IMR-90 (cell line): ENCODE measurements around the gene KLHL33. TPM values are rescaled to one million over a fixed set of nuclear protein-coding genes. Genes with fewer than 3 reads are reported as not detected.

ENCODE experiments used
- ATAC-seq: fragments of 200-7000 bp; cut with Tn5 transposase; 2 replicates; pipeline ENCODE4 v1.9.1; 2020; ENCODE audit warnings: low read depth, mild to moderate bottlenecking, moderate library complexity
- BruUV-seq: library from RNA; stranded (reverse); fragments of 400-500 nt; replicated peaks from 2 replicates; lab custom pipeline; 2021; lab: Mats Ljungman, UMichigan
- CTCF ChIA-PET: fragments of 300-600 bp; formaldehyde crosslinking; extraction: SDS; loops from one replicate; lab custom pipeline; 2021; ENCODE audit warnings: antibody characterized with exemption; lab: Yijun Ruan, JAX
- POLR2A ChIA-PET: fragments of 300-600 bp; sonication (Branson Sonifier 250); formaldehyde crosslinking; loops from one replicate; lab custom pipeline; 2022; ENCODE audit warnings: antibody characterized with exemption; ENCODE audit not compliant: unreplicated experiment; lab: Charles Lee
- DNase-seq: peaks from one replicate; pipeline ENCODE4 v3.0.0; 2013
- H2AFZ ChIP-seq: replicated peaks from 2 replicates; pipeline ENCODE3; 2013; ENCODE audit warnings: low read length, mild to moderate bottlenecking; ENCODE audit not compliant: poor library complexity
- H2AK5ac ChIP-seq: 2 replicates; pipeline ENCODE4 v1.6.1; 2013; ENCODE audit warnings: low read depth, low read length, inconsistent platforms
- H2AK9ac ChIP-seq: replicated peaks from 2 replicates; pipeline ENCODE3; 2013; ENCODE audit warnings: mild to moderate bottlenecking, low read depth, low read length, moderate library complexity; ENCODE audit not compliant: poor library complexity
- H2BK120ac ChIP-seq: 2 replicates; pipeline ENCODE4 v1.6.1; 2013; ENCODE audit warnings: low read depth, low read length, inconsistent platforms
- H2BK15ac ChIP-seq: 3 replicates; pipeline ENCODE4 v1.6.1; 2013; ENCODE audit warnings: low read depth, low read length, inconsistent platforms
- H2BK20ac ChIP-seq: 2 replicates; pipeline ENCODE4 v1.6.1; 2013; ENCODE audit warnings: low read depth, mild to moderate bottlenecking, inconsistent platforms, low read length, moderate library complexity
- H2BK5ac ChIP-seq: 2 replicates; pipeline ENCODE4 v1.6.1; 2013; ENCODE audit warnings: mild to moderate bottlenecking, low read depth, low read length, inconsistent platforms; ENCODE audit not compliant: poor library complexity, severe bottlenecking
- H3K14ac ChIP-seq: replicated peaks from 2 replicates; pipeline ENCODE4 v1.6.1; 2013; ENCODE audit warnings: low read depth, low read length, inconsistent platforms
- H3K18ac ChIP-seq: 2 replicates; pipeline ENCODE4 v1.6.1; 2013; ENCODE audit warnings: low read depth, low read length, control low read depth
- H3K23ac ChIP-seq: 2 replicates; pipeline ENCODE4 v1.6.1; 2013; ENCODE audit warnings: low read depth, low read length, inconsistent platforms
- H3K27ac ChIP-seq: 2 replicates; pipeline ENCODE4 v1.5.1; 2013; ENCODE audit warnings: mild to moderate bottlenecking, control low read depth, low read length; ENCODE audit not compliant: insufficient read depth
- H3K27me3 ChIP-seq: 2 replicates; pipeline ENCODE4 v1.6.1; 2013; ENCODE audit warnings: low read length; ENCODE audit not compliant: control insufficient read depth, insufficient read depth
- H3K36me3 ChIP-seq: 2 replicates; pipeline ENCODE4 v1.6.1; 2013; ENCODE audit warnings: low read length, mixed read lengths; ENCODE audit not compliant: control insufficient read depth, insufficient read depth
- H3K4ac ChIP-seq: 2 replicates; pipeline ENCODE4 v1.6.1; 2013; ENCODE audit warnings: low read depth, low read length, inconsistent platforms
- H3K4me1 ChIP-seq: 2 replicates; pipeline ENCODE4 v1.6.1; 2013; ENCODE audit warnings: low read length, mixed read lengths; ENCODE audit not compliant: control insufficient read depth, insufficient read depth
- H3K4me2 ChIP-seq: 2 replicates; pipeline ENCODE4 v1.6.1; 2013; ENCODE audit warnings: low read depth, mild to moderate bottlenecking, control low read depth, low read length, moderate library complexity
- H3K4me3 ChIP-seq: 2 replicates; pipeline ENCODE4 v1.5.1; 2013; ENCODE audit warnings: low read depth, mild to moderate bottlenecking, control low read depth, low read length, moderate library complexity; ENCODE audit not compliant: insufficient read depth
- H3K56ac ChIP-seq: 2 replicates; pipeline ENCODE4 v1.6.1; 2013; ENCODE audit warnings: low read length, inconsistent platforms; ENCODE audit not compliant: insufficient read depth; ENCODE audit errors: extremely low read depth
- H3K79me1 ChIP-seq, 2 experiments: 2 replicates each; pipeline ENCODE4 v1.6.1; 2013; ENCODE audit warnings: low read length in 2 of 2, inconsistent platforms in 1 of 2, low read depth in 1 of 2
- H3K9ac ChIP-seq: 2 replicates; pipeline ENCODE4 v1.6.1; 2013; ENCODE audit warnings: low read depth, low read length, control low read depth
- H3K9me1 ChIP-seq: 2 replicates; pipeline ENCODE4 v1.6.1; 2013; ENCODE audit warnings: low read length, inconsistent platforms; ENCODE audit not compliant: insufficient read depth
- H3K9me3 ChIP-seq: 2 replicates; pipeline ENCODE4 v1.6.1; 2013; ENCODE audit warnings: low read length; ENCODE audit not compliant: control insufficient read depth, insufficient read depth
- H4K20me1 ChIP-seq: 2 replicates; pipeline ENCODE4 v1.6.1; 2013; ENCODE audit warnings: low read length, inconsistent platforms; ENCODE audit not compliant: insufficient read depth
- H4K5ac ChIP-seq: 2 replicates; pipeline ENCODE4 v1.6.1; 2013; ENCODE audit warnings: mild to moderate bottlenecking, low read depth, low read length, control low read depth
- H4K8ac ChIP-seq, 2 experiments: 2 replicates each; pipeline ENCODE4 v1.6.1; 2013; ENCODE audit warnings: low read depth in 2 of 2, low read length in 2 of 2, control low read depth in 1 of 2, inconsistent platforms in 1 of 2
- H4K91ac ChIP-seq: 2 replicates; pipeline ENCODE4 v1.6.1; 2013; ENCODE audit warnings: low read depth, low read length, inconsistent platforms; ENCODE audit not compliant: insufficient read depth
- CEBPB ChIP-seq: IDR thresholded peaks from 2 replicates; pipeline ENCODE4 v1.6.1; 2012; ENCODE audit warnings: low read depth, low read length, improper control_type of control experiment
- WGBS, 2 experiments: methylation state at CpG; one replicate each; pipeline versions ENCODE4 v1.1.5 to v1.1.7; 2013; ENCODE audit warnings: missing lambda C conversion rate in 2 of 2; ENCODE audit not compliant: insufficient read length in 1 of 2; ENCODE audit errors: extremely low coverage in 2 of 2; 5-methylcytosine and 5-hydroxymethylcytosine counted together
- dilution Hi-C: fragments of 300-500 bp; cut with HindIII; formaldehyde crosslinking; loops from one replicate; pipeline ENCODE4 v1.14.3; 2018; ENCODE audit warnings: low sequenced_read_pairs; ENCODE audit not compliant: unreplicated experiment
- in situ Hi-C: fragments of 300-500 bp; cut with MboI; formaldehyde crosslinking; loops from 3 replicates; pipeline ENCODE4 v1.14.3; 2019; ENCODE audit warnings: low sequenced_read_pairs, inconsistent platforms, mixed read lengths
- intact Hi-C: fragments of 100-400 bp; cut with micrococcal nuclease; formaldehyde crosslinking; loops from 2 replicates; pipeline ENCODE4 v1.10.0; 2022
- polyA plus RNA-seq, 3 experiments: library from polyadenylated mRNA; depleted of rRNA; stranded (reverse); fragments of >200 nt; gene quantifications; 2 replicates each; pipeline ENCODE4 v1.2.3, GENCODE V29; 2012; ENCODE audit warnings: low replicate concordance in 1 of 3
- total RNA-seq: library from RNA; depleted of rRNA; stranded (reverse); fragments of >200 nt; gene quantifications from 2 replicates; pipeline ENCODE4 v1.2.3, GENCODE V29; 2012
- TF ChIP-seq, protein P1 (sequence below): fragments of 150-350 bp; IDR thresholded peaks from 2 replicates; pipeline ENCODE4 v1.6.1; 2017; ENCODE audit warnings: mild to moderate bottlenecking, antibody characterized with exemption, low read length, low read depth

KLHL33 gene
- total and polyA plus RNA-seq, 2 of the 4 experiments (the other 2 are of a cell fraction) = under 0.01 to 0.03 TPM

DNA sequence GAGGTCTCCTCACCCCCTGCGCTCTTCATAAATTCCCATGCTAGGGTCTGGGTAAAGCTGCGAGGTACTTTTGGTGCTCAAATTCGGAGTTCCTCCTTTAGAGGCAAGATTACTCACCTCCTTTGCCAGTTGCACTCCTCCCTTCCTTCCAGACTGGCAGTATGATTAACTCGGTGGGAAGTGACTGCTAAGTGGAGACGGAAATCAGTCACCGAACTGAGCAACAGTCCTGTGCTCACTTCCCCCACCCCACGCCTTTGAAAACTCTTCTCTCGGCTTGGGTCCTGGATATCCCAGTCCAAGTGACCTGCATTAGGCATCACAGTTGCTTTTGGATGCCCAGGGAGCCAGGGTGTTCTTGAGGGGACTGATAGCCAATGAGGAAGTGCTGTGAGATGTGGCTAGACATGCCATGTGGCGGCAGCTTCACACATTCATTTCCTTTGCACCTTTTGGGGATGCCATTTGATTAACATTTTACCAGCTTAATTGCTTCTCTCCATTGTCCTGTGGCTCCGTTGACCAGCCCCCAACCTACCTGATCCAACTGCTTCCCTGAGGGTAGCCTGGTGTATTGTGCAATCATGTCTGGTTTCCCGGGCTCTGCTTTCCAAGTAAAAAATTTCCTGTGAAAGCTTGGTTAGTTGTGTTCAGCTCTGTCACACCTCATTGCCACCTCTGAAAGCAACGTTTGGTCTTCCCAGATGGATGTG lies 34.1 kb upstream of the KLHL33 start:
- peak overlapping the region; percentile 75 for H3K9ac ChIP-seq
- peak overlapping the region; percentile 50 for H2BK5ac ChIP-seq
- H3K56ac ChIP-seq = no peak overlapping the region; the same call in 1 of the 2 replicates
- 0% methylated on average over 1 of the region's 12 CpGs; no CpG with 5 or more reads in 1 of the 2 experiments for WGBS, 2 experiments
- no peaks in the 10 kb centered on the region for H4K20me1 ChIP-seq
- H3K9me3 ChIP-seq = no peaks in the 10 kb centered on the region
- peak overlapping the region; percentile 11; the same call in 1 of the 2 replicates for H4K5ac ChIP-seq
- in situ Hi-C loops (loop anchor here (25.0 kb wide), 1 partner anchor 617 kb away; the partner anchor contains the start of gene ZNF219), dilution Hi-C loops (no loop called here), intact Hi-C loops (loop anchor here (5.0 kb wide), 1 partner anchor 62 kb away; no protein-coding TSS in a partner anchor)
- H2AK9ac ChIP-seq = peak overlapping the region; percentile 18
- H3K27ac ChIP-seq = peak overlapping the region; percentile 58; the same call in 1 of the 2 replicates
- H3K18ac ChIP-seq = no peak overlapping the region; the same call in 1 of the 2 replicates
- peak overlapping the region; percentile 73 for H3K23ac ChIP-seq
- peaks cover 4% of the 10 kb centered on the region for H3K36me3 ChIP-seq
- H3K4me3 ChIP-seq = peak overlapping the region; percentile 88
- H3K4ac ChIP-seq = peak overlapping the region; percentile 72
- peaks cover 4% of the 10 kb centered on the region; the same call in 1 of the 2 replicates for H3K4me1 ChIP-seq
- peak; percentile 96 for TF ChIP-seq CEBPB
- TF ChIP-seq, protein P1, sequence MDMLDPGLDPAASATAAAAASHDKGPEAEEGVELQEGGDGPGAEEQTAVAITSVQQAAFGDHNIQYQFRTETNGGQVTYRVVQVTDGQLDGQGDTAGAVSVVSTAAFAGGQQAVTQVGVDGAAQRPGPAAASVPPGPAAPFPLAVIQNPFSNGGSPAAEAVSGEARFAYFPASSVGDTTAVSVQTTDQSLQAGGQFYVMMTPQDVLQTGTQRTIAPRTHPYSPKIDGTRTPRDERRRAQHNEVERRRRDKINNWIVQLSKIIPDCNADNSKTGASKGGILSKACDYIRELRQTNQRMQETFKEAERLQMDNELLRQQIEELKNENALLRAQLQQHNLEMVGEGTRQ = no peak
- H2AK5ac ChIP-seq = peak overlapping the region; percentile 57
- H4K8ac ChIP-seq = peak overlapping the region; percentile 53 to 73
- peak overlapping the region; percentile 44; the same call in 1 of the 2 replicates for H2BK120ac ChIP-seq
- no peak overlapping the region for H2BK20ac ChIP-seq
- CTCF ChIA-PET = no interaction called here
- H3K14ac ChIP-seq = peak overlapping the region; percentile 71
- peak overlapping the region; percentile 95 for H3K4me2 ChIP-seq
- POLR2A ChIA-PET = no interaction called here
- 0 out of 3 replicates have a peak overlapping the region, but pooled peaks have one; percentile 3 for H2BK15ac ChIP-seq
- no peaks in the 10 kb centered on the region for H3K27me3 ChIP-seq
- peak; percentile 57 for DNase-seq
- H3K79me1 ChIP-seq = peaks cover 15 to 17% of the 10 kb centered on the region in 2 experiments
- peak; percentile 40 for ATAC-seq
- peak overlapping the region; percentile 88 for H2AFZ ChIP-seq
- 0 out of 2 replicates have a peak overlapping the region, but pooled peaks have one; percentile 36 for H4K91ac ChIP-seq
- BruUV-seq = no TSS peak
- H3K9me1 ChIP-seq = peaks cover 7% of the 10 kb centered on the region
